Activated naive CD8-positive, alpha-beta T cell treated with anti-CD3 and anti-CD28 coated beads, Interleukin-2, amount 10 ng/mL, durations not matched to agents 7 days and 5 days (primary cell): ENCODE measurements around the gene SEPTIN3. TPM values are rescaled to one million over a fixed set of nuclear protein-coding genes. Genes with fewer than 3 reads are reported as not detected.
"Not testable (repeated sequence)": the region's sequence is repeated elsewhere in the genome, so short reads cannot be mapped to it uniquely, and the experiment has no call there.

ENCODE experiments used
- ATAC-seq: fragments of 150-1000 bp; cut with Tn5 transposase; one replicate; pipeline ENCODE4 v1.10.0; 2021; ENCODE audit warnings: low read depth, moderate library complexity
- POLR2A ChIA-PET: fragments of 350-600 bp; sonication (Branson Sonifier 250); formaldehyde crosslinking; loops from one replicate; lab custom pipeline; 2021; ENCODE audit warnings: antibody characterized with exemption; lab: Charles Lee
- DNase-seq: peaks from one replicate; pipeline ENCODE4 v3.0.0; 2021
- H3K27ac Mint-ChIP-seq: one replicate; pipeline ENCODE4 v1.8.0; 2022; ENCODE audit warnings: mild to moderate bottlenecking, mixed read lengths
- H3K27me3 Mint-ChIP-seq: one replicate; pipeline ENCODE4 v1.8.0; 2022; ENCODE audit warnings: mild to moderate bottlenecking, moderate library complexity, mixed read lengths
- H3K36me3 Mint-ChIP-seq: one replicate; pipeline ENCODE4 v1.8.0; 2021; ENCODE audit warnings: mild to moderate bottlenecking, mixed read lengths
- H3K4me1 Mint-ChIP-seq: one replicate; pipeline ENCODE4 v1.8.0; 2021; ENCODE audit warnings: mixed read lengths
- H3K4me3 Mint-ChIP-seq: one replicate; pipeline ENCODE4 v1.8.0; 2022; ENCODE audit warnings: mild to moderate bottlenecking, moderate library complexity, mixed read lengths
- H3K9me3 Mint-ChIP-seq: one replicate; pipeline ENCODE4 v1.8.0; 2021; ENCODE audit warnings: mixed read lengths
- total RNA-seq, 2 experiments: library from RNA; stranded (reverse); gene quantifications; one replicate each; pipeline ENCODE4 v1.2.3, GENCODE V29; 2021

The SEPTIN3 gene
- total RNA-seq, 2 experiments from 2014 or later, result 0.31 to 0.42 TPM

DNA sequence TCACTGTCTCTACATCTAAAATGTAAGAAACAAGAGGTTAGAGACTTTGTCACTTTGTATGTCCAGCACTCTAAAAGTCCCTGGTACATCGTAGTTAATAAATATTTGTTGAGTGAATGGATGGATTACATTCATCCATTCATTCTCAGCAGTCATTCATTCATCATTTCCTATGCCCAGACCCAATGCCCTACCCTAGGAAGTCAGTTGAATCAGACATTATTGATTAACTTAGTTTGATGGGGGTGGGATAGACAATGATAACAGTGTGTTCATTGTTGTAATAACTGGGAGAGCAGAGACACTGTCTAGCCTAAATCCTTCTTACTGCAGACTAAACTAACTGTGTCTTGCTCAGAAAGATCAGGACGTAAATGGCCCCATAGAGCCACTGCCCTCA is 21.1 kb upstream of the SEPTIN3 start:
- H3K4me3 Mint-ChIP-seq, result no peak overlapping the region
- ATAC-seq, result no peak
- H3K4me1 Mint-ChIP-seq, result peaks cover 24% of the 10 kb centered on the region
- no peak for DNase-seq
- H3K27ac Mint-ChIP-seq, result no peak overlapping the region
- H3K9me3 Mint-ChIP-seq, result no peaks in the 10 kb centered on the region
- H3K36me3 Mint-ChIP-seq, result peaks cover 10% of the 10 kb centered on the region
- POLR2A ChIA-PET, result interaction anchor here (0.6 to 1.2 kb wide), 4 partner anchors 9 to 341 kb away, joined by 3 to 4 read pairs (median 4); no protein-coding TSS in a partner anchor
- H3K27me3 Mint-ChIP-seq, result no peaks in the 10 kb centered on the region

DNA sequence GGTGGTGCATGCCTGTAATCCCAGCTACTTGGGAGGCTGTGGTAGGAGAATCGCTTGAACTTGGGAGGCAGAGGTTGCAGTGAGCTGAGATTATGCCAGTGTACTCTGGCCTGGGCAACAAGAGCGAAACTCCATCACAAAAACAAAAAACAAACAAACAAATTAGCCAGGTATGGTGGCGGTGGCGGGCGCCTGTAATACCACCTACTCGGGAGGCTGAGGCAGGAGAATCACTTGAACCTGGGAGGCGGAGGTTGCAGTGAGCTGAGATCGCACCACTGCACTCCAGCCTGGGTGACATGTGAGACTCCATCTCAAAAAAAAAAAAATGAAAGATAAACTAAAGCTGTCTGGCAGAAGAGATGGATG is 20.3 kb upstream of the SEPTIN3 start:
- ATAC-seq, H3K4me3 Mint-ChIP-seq, H3K9me3 Mint-ChIP-seq, H3K36me3 Mint-ChIP-seq, DNase-seq, H3K27ac Mint-ChIP-seq, H3K27me3 Mint-ChIP-seq: not testable (repeated sequence)
- peaks cover 21% of the 10 kb centered on the region for H3K4me1 Mint-ChIP-seq
- POLR2A ChIA-PET, result interaction anchor here (0.6 to 1.5 kb wide), 2 partner anchors 9 to 342 kb away, joined by 3 to 5 read pairs; no protein-coding TSS in a partner anchor

DNA sequence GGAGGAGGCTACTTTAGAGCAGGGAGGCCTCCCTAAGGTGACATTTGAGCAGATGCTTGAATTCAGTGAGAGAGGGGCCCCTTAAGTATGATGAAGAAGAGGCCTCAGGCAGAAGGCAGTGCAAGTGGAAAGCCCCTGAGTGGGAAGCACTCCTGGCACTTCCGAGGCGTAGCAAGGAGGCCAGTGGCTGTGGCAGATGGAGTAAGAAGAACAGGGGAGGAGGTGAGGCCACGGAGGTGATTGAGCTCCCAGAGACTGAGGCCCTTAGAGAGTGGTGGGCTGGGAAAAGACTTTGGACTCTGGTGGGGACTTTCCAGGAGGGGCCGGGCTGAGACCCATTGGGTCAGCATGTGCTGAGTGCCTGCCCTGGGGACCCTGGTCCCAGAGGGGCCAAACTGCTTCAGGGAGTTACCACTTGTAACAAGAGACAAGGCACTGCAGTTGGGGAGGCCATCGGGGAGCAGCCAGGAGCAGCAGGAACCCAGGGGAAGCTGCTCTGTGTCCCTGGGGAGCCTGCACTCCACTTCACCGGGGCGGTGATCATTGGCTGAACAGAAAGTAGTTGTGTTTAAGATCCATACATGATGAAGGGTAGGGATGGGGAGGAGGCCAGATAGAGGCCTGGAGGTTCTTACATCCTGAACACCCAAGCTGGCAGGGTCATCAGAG is 19.8 kb upstream of the SEPTIN3 start:
- Mint-ChIP-seq H3K27ac (no peak overlapping the region), H3K4me3 (no peak overlapping the region), H3K9me3 (no peaks in the 10 kb centered on the region), H3K4me1 (peaks cover 21% of the 10 kb centered on the region), H3K36me3 (peaks cover 6% of the 10 kb centered on the region), H3K27me3 (no peaks in the 10 kb centered on the region)
- POLR2A ChIA-PET, result interaction anchor here (1.0 to 1.5 kb wide), 2 partner anchors 9 to 129 kb away, joined by 4 to 5 read pairs; no protein-coding TSS in a partner anchor
- ATAC-seq (no peak), DNase-seq (no peak)

DNA sequence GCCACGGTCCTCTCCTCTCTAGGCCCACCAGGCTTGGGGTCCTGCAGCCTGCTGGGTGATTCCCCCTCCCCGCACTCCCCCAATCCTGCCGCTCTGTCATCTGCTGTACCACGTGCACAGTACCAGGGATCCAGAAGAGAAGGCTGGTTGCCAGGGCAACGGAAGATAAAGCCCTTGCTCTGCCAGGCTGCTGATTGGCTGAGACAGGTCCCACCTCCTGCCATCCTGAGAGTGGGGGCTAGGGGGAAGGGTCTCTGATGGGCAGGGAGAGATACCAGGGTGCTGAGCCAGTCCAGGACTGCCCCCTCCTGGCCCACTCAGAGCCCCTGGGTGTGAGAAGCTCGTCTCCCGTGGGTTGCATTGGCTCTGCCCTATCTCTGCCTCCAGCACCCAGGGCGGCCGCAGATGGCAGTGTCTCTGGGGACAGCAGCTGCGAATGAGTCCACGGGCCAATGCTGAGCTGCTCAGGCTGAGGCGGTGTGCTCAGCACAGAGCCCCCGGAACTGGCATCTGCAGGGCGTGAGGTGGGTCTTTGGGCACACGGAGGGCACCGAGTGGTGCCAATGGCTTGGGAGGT is 17.3 kb upstream of the SEPTIN3 start, which contains the start of gene SMIM45:
TSS of gene SMIM45 (plus strand) at position 253 of the 577 bp plus-strand sequence.
- Mint-ChIP-seq H3K27ac (no peak within 1 kb of the TSS), H3K36me3 (no peaks in the 10 kb centered on the region), H3K9me3 (no peaks in the 10 kb centered on the region), H3K27me3 (no peaks in the 10 kb centered on the region), H3K4me1 (peaks cover 13% of the 10 kb centered on the region), H3K4me3 (no peak within 1 kb of the TSS)
- no peak for ATAC-seq
- POLR2A ChIA-PET, result interaction anchor here (1.5 kb wide), 1 partner anchor 127 kb away, joined by 3 read pairs; the partner anchor contains the start of gene SMDT1
- DNase-seq, result no peak

DNA sequence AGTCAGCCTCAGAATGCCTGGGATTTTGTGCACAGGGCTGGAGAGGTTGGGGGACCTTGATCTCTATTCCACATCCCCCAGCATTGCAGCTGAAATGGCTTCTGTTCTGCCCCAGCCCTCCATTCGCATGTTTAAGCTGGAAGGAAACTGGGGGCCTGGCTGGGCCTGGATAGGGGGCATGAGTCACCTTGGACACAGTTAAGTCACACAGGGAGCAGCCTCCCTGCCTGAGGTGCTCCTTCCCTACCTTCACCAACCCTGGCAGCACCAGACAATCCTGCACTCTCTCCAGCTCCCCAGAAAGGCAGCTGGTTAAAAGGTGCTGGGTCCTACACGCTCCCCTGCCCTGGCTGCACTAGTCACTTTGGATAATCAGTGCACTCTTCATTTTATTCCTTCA is 16.5 kb upstream of the SEPTIN3 start:
- Mint-ChIP-seq H3K4me1 (peaks cover 10% of the 10 kb centered on the region), H3K4me3 (no peak overlapping the region), H3K9me3 (no peaks in the 10 kb centered on the region), H3K27ac (no peak overlapping the region), H3K27me3 (no peaks in the 10 kb centered on the region), H3K36me3 (no peaks in the 10 kb centered on the region)
- ATAC-seq (no peak), DNase-seq (no peak)
- POLR2A ChIA-PET, result interaction anchor here (1.5 kb wide), 1 partner anchor 126 kb away, joined by 3 read pairs; the partner anchor contains the start of gene SMDT1

DNA sequence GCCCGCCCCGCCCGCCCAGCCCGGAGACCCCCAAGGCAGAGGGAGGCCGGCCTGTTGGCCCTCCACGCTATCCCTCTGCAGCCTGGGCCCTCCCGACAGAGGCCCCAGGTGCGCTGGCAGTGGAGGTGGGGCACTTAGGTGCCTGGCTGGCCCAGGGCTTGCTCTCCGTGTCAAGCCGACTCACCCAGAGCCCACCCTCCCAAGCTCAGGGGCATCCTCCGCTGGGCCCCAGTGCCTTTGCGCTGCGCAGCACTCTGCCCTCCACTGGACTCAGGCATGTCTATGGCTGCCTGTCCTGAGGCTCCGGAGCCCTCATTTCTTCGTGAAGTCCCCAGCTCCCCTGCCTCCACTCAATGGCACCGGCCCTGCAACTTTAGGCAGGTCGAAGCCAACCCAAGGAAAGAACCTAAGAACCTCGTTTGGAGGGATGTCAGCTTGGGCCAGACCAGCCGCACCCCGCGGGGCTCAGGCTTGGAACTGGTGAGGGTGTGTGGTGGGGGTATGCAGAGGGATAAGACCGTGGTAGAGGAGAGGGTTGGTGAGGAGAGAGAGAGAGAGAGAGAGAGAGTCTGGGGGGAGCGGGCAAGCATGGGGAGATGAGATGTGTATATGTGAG is 11.2 kb upstream of the SEPTIN3 start:
- Mint-ChIP-seq H3K4me1 (peaks cover 3% of the 10 kb centered on the region), H3K27ac (no peak overlapping the region), H3K27me3 (peaks cover 2% of the 10 kb centered on the region), H3K36me3 (no peaks in the 10 kb centered on the region), H3K9me3 (no peaks in the 10 kb centered on the region), H3K4me3 (no peak overlapping the region)
- DNase-seq (no peak), ATAC-seq (peak; percentile 53)
- POLR2A ChIA-PET, result interaction anchor here (0.5 to 1.0 kb wide), 2 partner anchors 11 to 408 kb away, joined by 4 read pairs; partner anchors contain the start of gene CENPM

DNA sequence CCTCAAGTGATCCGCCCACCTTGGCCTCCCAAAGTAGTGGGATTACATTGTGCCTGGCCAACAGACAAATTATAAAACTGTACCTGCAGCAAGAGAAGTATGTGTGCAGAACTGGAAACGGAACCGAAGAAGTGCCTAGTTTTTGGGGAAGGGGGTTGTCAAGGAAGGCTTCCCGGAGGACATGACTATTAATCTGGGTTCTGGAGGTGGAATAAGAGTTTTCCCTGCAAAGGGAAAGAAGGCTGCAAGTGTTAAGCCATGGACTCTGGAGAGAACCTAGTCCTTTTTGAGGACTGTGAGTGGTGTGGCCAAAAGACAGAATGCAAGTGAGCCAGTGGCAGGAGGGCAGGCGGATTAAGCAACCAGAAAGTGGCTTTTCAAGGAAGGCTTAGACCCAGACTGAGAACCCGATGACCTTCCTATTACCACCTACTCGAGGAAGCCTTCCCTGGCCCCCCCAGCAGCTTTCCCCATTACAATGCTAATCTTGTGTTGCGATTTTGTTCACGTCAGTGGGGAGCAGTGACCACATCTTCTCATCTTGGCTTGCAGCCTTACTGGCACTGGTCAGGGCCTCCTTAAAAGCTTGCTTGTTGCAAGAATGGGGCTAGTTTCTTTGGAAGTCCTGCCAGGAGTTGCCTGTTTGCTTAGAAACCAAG is 5.7 kb upstream of the SEPTIN3 start:
- H3K27ac Mint-ChIP-seq, result no peak overlapping the region
- H3K36me3 Mint-ChIP-seq, result no peaks in the 10 kb centered on the region
- H3K4me3 Mint-ChIP-seq, result no peak overlapping the region
- POLR2A ChIA-PET, result no interaction called here
- H3K4me1 Mint-ChIP-seq, result no peaks in the 10 kb centered on the region
- DNase-seq (no peak), ATAC-seq (no peak)
- peaks cover 6% of the 10 kb centered on the region for H3K27me3 Mint-ChIP-seq
- H3K9me3 Mint-ChIP-seq, result no peaks in the 10 kb centered on the region

DNA sequence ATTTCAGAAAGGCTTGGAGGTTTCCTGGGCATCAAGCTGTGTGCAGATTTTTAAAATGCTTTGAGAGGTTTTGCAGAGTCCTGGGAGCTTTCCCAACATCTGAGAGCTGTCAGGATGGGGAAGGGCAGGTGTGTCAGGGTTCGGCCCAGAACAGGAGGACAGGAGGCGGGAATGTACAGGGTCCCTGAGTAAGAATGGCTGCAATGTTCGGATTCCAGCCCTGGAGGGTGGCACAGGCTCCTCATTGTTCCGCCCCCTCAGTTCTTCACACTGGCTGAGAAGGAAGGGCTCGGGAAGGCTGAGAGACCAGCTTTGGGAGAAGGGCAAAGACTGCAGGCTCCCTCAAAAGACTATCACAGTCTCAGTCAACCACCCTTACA is 5.1 kb upstream of the SEPTIN3 start:
- Mint-ChIP-seq H3K4me1 (no peaks in the 10 kb centered on the region), H3K27me3 (peaks cover 6% of the 10 kb centered on the region), H3K27ac (no peak overlapping the region), H3K36me3 (no peaks in the 10 kb centered on the region), H3K4me3 (no peak overlapping the region), H3K9me3 (no peaks in the 10 kb centered on the region)
- ATAC-seq, result no peak
- DNase-seq, result no peak
- POLR2A ChIA-PET, result no interaction called here

DNA sequence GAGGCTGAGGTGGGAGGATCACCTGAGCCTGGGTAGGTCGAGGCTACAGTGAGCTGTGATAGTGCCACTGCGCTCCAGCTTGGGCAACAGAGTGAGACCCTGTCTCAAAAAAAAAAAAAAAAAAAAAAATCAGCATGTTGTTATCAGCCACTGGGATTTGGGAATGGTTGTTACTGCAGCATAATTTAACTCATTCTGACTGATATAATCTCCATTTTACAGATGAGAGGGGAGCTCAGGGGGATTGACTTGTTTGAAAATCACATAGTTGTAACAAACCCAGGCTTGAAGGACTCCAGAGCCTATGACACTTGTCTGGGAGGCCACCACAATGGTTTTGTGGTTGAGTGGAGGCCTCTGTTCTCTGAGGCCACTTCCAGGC is 3.0 kb upstream of the SEPTIN3 start:
- ATAC-seq, result no peak
- Mint-ChIP-seq H3K4me1 (no peaks in the 10 kb centered on the region), H3K27ac (no peak overlapping the region), H3K4me3 (no peak overlapping the region), H3K27me3 (peaks cover 6% of the 10 kb centered on the region), H3K36me3 (no peaks in the 10 kb centered on the region), H3K9me3 (no peaks in the 10 kb centered on the region)
- DNase-seq, result no peak
- POLR2A ChIA-PET, result no interaction called here

DNA sequence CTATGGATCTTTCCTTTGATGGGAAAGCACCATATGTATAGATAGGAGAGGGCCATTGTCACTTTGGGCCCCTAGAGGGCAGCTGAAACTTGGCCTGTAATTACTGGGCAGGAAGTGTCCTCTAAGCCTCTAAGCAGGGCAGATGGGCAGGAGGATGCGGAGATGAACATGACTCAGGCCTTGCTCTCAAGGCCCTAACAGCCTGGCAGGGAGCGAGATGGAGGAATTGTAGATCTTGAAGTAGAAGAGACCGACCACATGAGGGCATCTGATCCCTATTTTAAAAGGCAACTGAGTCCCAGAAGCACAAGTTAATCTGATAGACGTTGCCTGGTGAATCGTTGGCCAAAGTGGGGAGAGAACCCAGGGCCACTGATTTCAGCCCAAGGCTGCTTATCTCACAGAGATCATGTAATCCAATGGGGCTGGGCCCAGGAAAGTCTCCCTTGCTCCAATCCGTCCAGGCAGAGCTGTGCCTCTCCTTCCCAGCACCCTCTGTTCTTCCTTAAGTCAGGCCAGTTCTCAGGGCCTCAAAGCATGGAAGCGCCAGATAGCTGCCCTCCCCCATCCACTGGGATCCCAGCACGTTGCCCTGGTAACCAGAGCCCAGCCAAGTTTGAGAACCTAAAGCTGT is 2.5 kb upstream of the SEPTIN3 start:
- ATAC-seq (peak; percentile 56), DNase-seq (no peak)
- Mint-ChIP-seq H3K9me3 (no peaks in the 10 kb centered on the region), H3K4me3 (no peak overlapping the region), H3K36me3 (no peaks in the 10 kb centered on the region), H3K4me1 (no peaks in the 10 kb centered on the region), H3K27ac (no peak overlapping the region), H3K27me3 (peaks cover 6% of the 10 kb centered on the region)
- POLR2A ChIA-PET, result no interaction called here

DNA sequence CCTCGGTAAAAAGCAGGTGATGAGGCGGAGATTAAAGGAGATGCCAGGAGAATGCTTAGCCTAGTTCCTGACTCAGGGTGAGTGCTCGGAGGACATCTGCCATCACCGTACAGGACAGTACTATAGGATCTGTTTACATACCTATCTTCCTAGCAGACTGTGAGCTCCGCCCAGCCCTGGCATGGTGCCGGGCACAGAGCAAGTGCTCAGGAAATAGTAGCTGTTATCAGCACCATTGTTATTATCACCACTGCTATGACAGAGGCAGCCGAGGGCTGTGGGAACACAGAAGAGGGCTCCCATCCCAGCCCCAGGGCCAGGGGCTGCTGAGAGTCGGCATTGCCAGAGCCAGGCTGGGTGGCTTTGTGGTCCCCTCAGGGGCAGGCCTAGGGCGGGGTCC is 642 bp upstream of the SEPTIN3 start:
- DNase-seq (no peak), ATAC-seq (no peak)
- Mint-ChIP-seq H3K27ac (no peak overlapping the region), H3K4me3 (no peak overlapping the region), H3K27me3 (peaks cover 3% of the 10 kb centered on the region), H3K9me3 (no peaks in the 10 kb centered on the region), H3K4me1 (no peaks in the 10 kb centered on the region), H3K36me3 (no peaks in the 10 kb centered on the region)
- POLR2A ChIA-PET, result no interaction called here

DNA sequence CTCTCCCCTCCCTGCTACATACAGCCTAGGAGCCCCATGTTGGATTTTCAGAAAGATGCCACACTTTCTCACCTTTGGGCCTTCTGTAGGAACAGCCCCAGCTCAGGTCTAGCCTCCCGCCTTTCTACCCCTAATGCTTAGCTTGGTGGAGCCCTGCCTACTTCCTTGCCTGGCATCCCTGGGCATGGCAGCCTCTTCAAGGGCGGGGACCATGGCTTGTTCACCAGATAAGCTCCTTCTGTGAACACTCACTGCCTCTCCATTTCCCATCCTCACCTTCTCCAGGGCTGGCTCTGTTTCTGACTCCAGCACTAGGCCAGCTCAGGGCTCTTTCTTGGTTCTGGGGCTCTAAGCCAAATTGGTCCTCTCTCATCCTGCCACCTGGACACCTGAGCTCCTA is 1.4 kb downstream of the SEPTIN3 start:
- H3K27ac Mint-ChIP-seq, result no peak overlapping the region
- ATAC-seq (no peak), DNase-seq (no peak)
- peaks cover 18% of the 10 kb centered on the region for H3K27me3 Mint-ChIP-seq
- H3K4me1 Mint-ChIP-seq, result no peaks in the 10 kb centered on the region
- no peaks in the 10 kb centered on the region for H3K36me3 Mint-ChIP-seq
- POLR2A ChIA-PET, result no interaction called here
- no peak overlapping the region for H3K4me3 Mint-ChIP-seq
- H3K9me3 Mint-ChIP-seq, result no peaks in the 10 kb centered on the region

DNA sequence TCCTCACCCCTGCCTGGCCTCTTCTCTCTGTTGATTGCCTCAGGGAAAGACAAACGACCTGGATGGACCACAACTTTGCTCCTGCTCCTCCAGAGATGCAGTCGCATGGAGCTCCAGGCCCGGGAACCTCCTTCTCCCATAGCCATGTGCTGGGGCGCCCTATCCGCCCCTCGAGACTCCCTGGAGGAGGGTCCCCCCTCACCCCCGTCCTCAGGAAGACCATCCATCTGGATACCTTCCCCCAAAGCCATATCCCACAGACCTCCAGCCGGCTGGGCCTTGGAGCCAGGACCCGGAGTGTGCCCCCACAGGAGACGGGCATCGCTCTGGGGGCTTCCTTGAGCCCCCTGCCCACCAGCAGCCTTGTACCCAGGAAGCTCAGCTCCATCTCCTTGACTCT is 2.2 kb downstream of the SEPTIN3 start:
- POLR2A ChIA-PET, result no interaction called here
- no peak overlapping the region for H3K27ac Mint-ChIP-seq
- peaks cover 25% of the 10 kb centered on the region for H3K27me3 Mint-ChIP-seq
- no peak overlapping the region for H3K4me3 Mint-ChIP-seq
- peaks cover 4% of the 10 kb centered on the region for H3K4me1 Mint-ChIP-seq
- DNase-seq (no peak), ATAC-seq (no peak)
- no peaks in the 10 kb centered on the region for H3K36me3 Mint-ChIP-seq
- H3K9me3 Mint-ChIP-seq, result no peaks in the 10 kb centered on the region
